H9 (cell line): Measurements from ENCODE around the gene CACNA1A. TPM values are rescaled to one million over a fixed set of nuclear protein-coding genes. Genes with fewer than 3 reads are reported as not detected.

ENCODE experiments used
- DNase-seq: peaks from one replicate; pipeline ENCODE4 v3.0.0-alpha.2; 2017
- H2AFZ ChIP-seq: one replicate; pipeline ENCODE4 v1.6.1; 2013; ENCODE audit warnings: mild to moderate bottlenecking, low read length, control low read depth, moderate library complexity
- H2AK5ac ChIP-seq: 2 replicates; pipeline ENCODE4 v1.6.1; 2013; ENCODE audit warnings: low read length, control low read depth, mixed read lengths; ENCODE audit not compliant: insufficient read length
- H2BK120ac ChIP-seq: one replicate; pipeline ENCODE4 v1.6.1; 2013; ENCODE audit warnings: low read depth, mild to moderate bottlenecking, low read length, control low read depth, inconsistent platforms; ENCODE audit not compliant: poor library complexity, severe bottlenecking
- H2BK12ac ChIP-seq: 2 replicates; pipeline ENCODE4 v1.6.1; 2013; ENCODE audit warnings: low read length, control low read depth, mixed read lengths, low read depth; ENCODE audit not compliant: insufficient read length
- H2BK15ac ChIP-seq: 2 replicates; pipeline ENCODE4 v1.6.1; 2013; ENCODE audit warnings: low read depth, low read length, control low read depth
- H2BK20ac ChIP-seq: one replicate; pipeline ENCODE4 v1.6.1; 2013; ENCODE audit warnings: low read depth, mild to moderate bottlenecking, low read length, control low read depth, inconsistent platforms; ENCODE audit not compliant: poor library complexity, severe bottlenecking
- H2BK5ac ChIP-seq: 2 replicates; pipeline ENCODE4 v1.6.1; 2013; ENCODE audit warnings: low read length, control low read depth, mixed read lengths; ENCODE audit not compliant: insufficient read length
- H3K14ac ChIP-seq: 2 replicates; pipeline ENCODE4 v1.6.1; 2013; ENCODE audit warnings: low read length, control low read depth; ENCODE audit not compliant: insufficient read depth
- H3K18ac ChIP-seq: 2 replicates; pipeline ENCODE4 v1.6.1; 2013; ENCODE audit warnings: low read depth, mild to moderate bottlenecking, mixed read lengths, low read length, control low read depth; ENCODE audit not compliant: insufficient read length
- H3K23ac ChIP-seq: 2 replicates; pipeline ENCODE4 v1.6.1; 2013; ENCODE audit warnings: low read length, control low read depth, mixed read lengths, low read depth; ENCODE audit not compliant: insufficient read length
- H3K23me2 ChIP-seq: 2 replicates; pipeline ENCODE4 v1.6.1; 2013; ENCODE audit warnings: low read depth, mild to moderate bottlenecking, mixed read lengths, low read length, control low read depth; ENCODE audit not compliant: insufficient read length, poor library complexity, severe bottlenecking
- H3K27ac ChIP-seq: 2 replicates; pipeline ENCODE4 v1.5.1; 2013; ENCODE audit warnings: low read length, control low read depth, mixed read lengths, low read depth; ENCODE audit not compliant: insufficient read length
- H3K27me3 ChIP-seq: 2 replicates; pipeline ENCODE4 v1.6.1; 2013; ENCODE audit warnings: low read length, control low read depth, inconsistent platforms; ENCODE audit not compliant: insufficient read depth
- H3K4ac ChIP-seq: 2 replicates; pipeline ENCODE4 v1.6.1; 2013; ENCODE audit warnings: low read depth, mild to moderate bottlenecking, control low read depth, inconsistent platforms, low read length, moderate library complexity
- H3K4me1 ChIP-seq: 2 replicates; pipeline ENCODE4 v1.6.1; 2013; ENCODE audit warnings: low read length, control low read depth, inconsistent platforms; ENCODE audit not compliant: insufficient read depth
- H3K4me2 ChIP-seq: 2 replicates; pipeline ENCODE4 v1.6.1; 2013; ENCODE audit warnings: low read length, control low read depth, mixed read lengths; ENCODE audit not compliant: insufficient read length, insufficient read depth
- H3K56ac ChIP-seq: 2 replicates; pipeline ENCODE4 v1.6.1; 2013; ENCODE audit warnings: low read depth, mild to moderate bottlenecking, mixed read lengths, low read length, control low read depth; ENCODE audit not compliant: insufficient read length
- H3K79me1 ChIP-seq: 2 replicates; pipeline ENCODE4 v1.6.1; 2013; ENCODE audit warnings: low read depth, mild to moderate bottlenecking, moderate library complexity, low read length, control low read depth, inconsistent platforms; ENCODE audit not compliant: insufficient read depth, poor library complexity, severe bottlenecking
- H3K79me2 ChIP-seq: 2 replicates; pipeline ENCODE4 v1.6.1; 2013; ENCODE audit warnings: low read length, control low read depth, inconsistent platforms; ENCODE audit not compliant: insufficient read depth
- H3K9ac ChIP-seq: 2 replicates; pipeline ENCODE4 v1.6.1; 2013; ENCODE audit warnings: low read length, control low read depth, mixed read lengths; ENCODE audit not compliant: insufficient read length; ENCODE audit errors: extremely low read depth
- H3K9me3 ChIP-seq: one replicate; pipeline ENCODE4 v1.6.1; 2013; ENCODE audit warnings: low read depth, low read length, inconsistent platforms; ENCODE audit not compliant: control insufficient read depth
- H3T11ph ChIP-seq: one replicate; pipeline ENCODE4 v1.6.1; 2013; ENCODE audit warnings: mild to moderate bottlenecking, low read length, control low read depth, inconsistent platforms
- H4K20me1 ChIP-seq: one replicate; pipeline ENCODE4 v1.6.1; 2013; ENCODE audit not compliant: control insufficient read depth, insufficient read length, insufficient read depth
- H4K5ac ChIP-seq: 2 replicates; pipeline ENCODE4 v1.6.1; 2013; ENCODE audit warnings: low read depth, mild to moderate bottlenecking, mixed read lengths, low read length, control low read depth; ENCODE audit not compliant: insufficient read length
- H4K8ac ChIP-seq: replicated peaks from 2 replicates; pipeline ENCODE4 v1.6.1; 2013; ENCODE audit warnings: low read length, control low read depth, mixed read lengths, low read depth; ENCODE audit not compliant: insufficient read length
- H4K91ac ChIP-seq: 2 replicates; pipeline ENCODE4 v1.6.1; 2013; ENCODE audit warnings: low read depth, mild to moderate bottlenecking, moderate library complexity, mixed read lengths, low read length, control low read depth; ENCODE audit not compliant: insufficient read length
- H3K27ac Mint-ChIP-seq, 3 experiments: 2 replicates in 2 of 3; 3 replicates in 1 of 3; pipeline ENCODE4 v1.8.0; 2020 to 2021; ENCODE audit warnings: mixed read lengths in 3 of 3, mild to moderate bottlenecking in 1 of 3, moderate library complexity in 1 of 3
- H3K27me3 Mint-ChIP-seq: 2 replicates; pipeline ENCODE4 v1.8.0; 2021; ENCODE audit warnings: low read depth, mild to moderate bottlenecking, moderate library complexity, mixed read lengths
- H3K36me3 Mint-ChIP-seq, 3 experiments: 2 replicates in 2 of 3; 3 replicates in 1 of 3; pipeline ENCODE4 v1.8.0; 2020 to 2021; ENCODE audit warnings: low read depth in 3 of 3, mixed read lengths in 3 of 3; ENCODE audit not compliant: insufficient read depth in 1 of 3
- H3K4me1 Mint-ChIP-seq, 2 experiments: 2 replicates each; pipeline ENCODE4 v1.8.0; 2020; ENCODE audit warnings: mixed read lengths in 2 of 2
- H3K4me3 Mint-ChIP-seq, 2 experiments: 2 replicates in 1 of 2; 3 replicates in 1 of 2; pipeline ENCODE4 v1.8.0; 2020 to 2021; ENCODE audit warnings: mild to moderate bottlenecking in 2 of 2, mixed read lengths in 2 of 2, moderate library complexity in 1 of 2
- H3K9me3 Mint-ChIP-seq, 2 experiments: 2 replicates in 1 of 2; 3 replicates in 1 of 2; pipeline ENCODE4 v1.8.0; 2020; ENCODE audit warnings: mild to moderate bottlenecking in 2 of 2, mixed read lengths in 2 of 2, moderate library complexity in 1 of 2
- CTCF ChIP-seq: fragments of 200-600 bp; sonication (generic); conservative IDR thresholded peaks from 3 replicates; pipeline ENCODE4 v1.8.0; 2021; ENCODE audit warnings: antibody characterized with exemption, mild to moderate bottlenecking
- WGBS: extraction: QIAGEN DNeasy Blood & Tissue Kit; methylation state at CpG from one replicate; pipeline ENCODE4 v1.1.7; 2013; ENCODE audit warnings: missing lambda C conversion rate, low lambda C conversion rate, mixed read lengths; ENCODE audit not compliant: insufficient read length; ENCODE audit errors: extremely low coverage; 5-methylcytosine and 5-hydroxymethylcytosine counted together
- total RNA-seq: library from RNA; stranded (reverse); gene quantifications from 2 replicates; pipeline ENCODE4 v1.2.1, GENCODE V29; 2021

Gene CACNA1A
- total RNA-seq, 1 experiment from 2014 or later: 8.0 TPM

GRCh38 chr19:13437919-13438618 is 68.2 kb downstream of the CACNA1A start:
- no peak overlapping the region for H3K14ac ChIP-seq
- H3K4ac ChIP-seq: no peak overlapping the region
- no peaks in the 10 kb centered on the region for H3K23me2 ChIP-seq
- no peaks in the 10 kb centered on the region for H4K20me1 ChIP-seq
- no peak overlapping the region for H4K5ac ChIP-seq
- no peak overlapping the region for H3K4me2 ChIP-seq
- Mint-ChIP-seq H3K4me3 (no peak overlapping the region), H3K4me1 (no peaks in the 10 kb centered on the region), H3K27me3 (no peaks in the 10 kb centered on the region; the same call in 1 of the 2 replicates), H3K27ac (no peak overlapping the region), H3K9me3 (no peaks in the 10 kb centered on the region), H3K36me3 (peaks cover 0 to 1% (median 0%) of the 10 kb centered on the region in 3 experiments; a peak in 2 of 7 replicates)
- no CpG with 5 or more reads among the region's 6 CpGs for WGBS
- H2BK20ac ChIP-seq: no peak overlapping the region
- no peak overlapping the region for H4K8ac ChIP-seq
- no peak overlapping the region for H3K23ac ChIP-seq
- H3K9me3 ChIP-seq: no peaks in the 10 kb centered on the region
- H3K27ac ChIP-seq: no peak overlapping the region
- H2BK5ac ChIP-seq: no peak overlapping the region
- no peak overlapping the region for H2BK12ac ChIP-seq
- no peak overlapping the region for H2AFZ ChIP-seq
- no peak overlapping the region for H3T11ph ChIP-seq
- H2BK120ac ChIP-seq: no peak overlapping the region
- H3K79me1 ChIP-seq: no peaks in the 10 kb centered on the region
- H3K4me1 ChIP-seq: no peaks in the 10 kb centered on the region
- TF ChIP-seq CTCF: no peak
- no peak overlapping the region for H3K9ac ChIP-seq
- H4K91ac ChIP-seq: no peak overlapping the region
- no peak overlapping the region for H2AK5ac ChIP-seq
- no peak overlapping the region for H2BK15ac ChIP-seq
- no peaks in the 10 kb centered on the region for H3K79me2 ChIP-seq
- no peak for DNase-seq
- H3K56ac ChIP-seq: no peak overlapping the region
- no peak overlapping the region for H3K18ac ChIP-seq
- no peaks in the 10 kb centered on the region for H3K27me3 ChIP-seq
